HPDE6-E6E7 (cell line): ENCODE measurements around the gene TOMM40L.
"Not testable (repeated sequence)": the region's sequence is repeated elsewhere in the genome, so short reads cannot be mapped to it uniquely, and the experiment has no call there.

ENCODE experiments used
- DNase-seq: peaks from one replicate; pipeline ENCODE4 v3.0.0; 2011; ENCODE audit warnings: missing footprints; ENCODE audit errors: extremely low spot score

TOMM40L gene

DNA sequence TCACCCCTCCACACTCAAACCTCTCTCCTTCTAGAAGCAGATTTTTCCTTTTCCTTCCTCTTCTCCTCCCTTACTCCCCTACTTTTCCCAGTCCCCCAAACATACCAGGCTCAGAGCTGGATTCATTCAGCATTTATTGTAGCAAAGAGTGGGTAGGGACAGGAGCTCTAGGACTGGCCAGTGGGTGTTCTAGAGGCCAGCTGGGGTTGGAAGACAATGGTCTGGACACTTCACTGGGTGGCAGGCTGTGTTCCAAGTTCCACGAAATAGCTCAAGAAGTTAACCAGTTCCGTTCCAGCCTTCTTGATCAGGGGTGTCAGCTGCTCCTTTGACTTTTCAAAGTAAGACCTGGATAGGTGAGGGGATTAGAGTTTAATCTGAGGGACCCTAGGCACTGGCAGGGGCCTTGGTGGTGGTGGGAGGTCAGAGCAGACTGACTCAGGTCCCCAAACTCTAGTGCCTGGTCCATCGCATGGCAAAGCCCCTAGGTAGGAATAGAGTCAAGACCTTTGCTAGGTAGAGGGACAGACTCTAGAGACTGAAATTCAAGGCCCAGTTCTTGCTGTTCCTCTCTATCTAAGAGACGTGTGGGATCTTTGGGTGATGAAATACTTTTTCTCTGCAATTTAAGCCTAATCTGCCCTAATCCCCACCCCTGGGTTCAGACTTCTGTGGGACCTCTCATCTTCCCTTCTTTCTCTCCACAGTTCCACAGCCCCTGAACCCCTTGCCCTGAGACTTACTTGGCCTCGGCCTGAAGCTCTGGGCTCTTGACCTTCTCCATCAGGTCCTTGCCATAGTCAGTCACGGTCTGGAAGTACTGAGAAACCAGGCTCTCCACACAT lies 3.5 kb upstream of the TOMM40L start:
- DNase-seq, result no peak

DNA sequence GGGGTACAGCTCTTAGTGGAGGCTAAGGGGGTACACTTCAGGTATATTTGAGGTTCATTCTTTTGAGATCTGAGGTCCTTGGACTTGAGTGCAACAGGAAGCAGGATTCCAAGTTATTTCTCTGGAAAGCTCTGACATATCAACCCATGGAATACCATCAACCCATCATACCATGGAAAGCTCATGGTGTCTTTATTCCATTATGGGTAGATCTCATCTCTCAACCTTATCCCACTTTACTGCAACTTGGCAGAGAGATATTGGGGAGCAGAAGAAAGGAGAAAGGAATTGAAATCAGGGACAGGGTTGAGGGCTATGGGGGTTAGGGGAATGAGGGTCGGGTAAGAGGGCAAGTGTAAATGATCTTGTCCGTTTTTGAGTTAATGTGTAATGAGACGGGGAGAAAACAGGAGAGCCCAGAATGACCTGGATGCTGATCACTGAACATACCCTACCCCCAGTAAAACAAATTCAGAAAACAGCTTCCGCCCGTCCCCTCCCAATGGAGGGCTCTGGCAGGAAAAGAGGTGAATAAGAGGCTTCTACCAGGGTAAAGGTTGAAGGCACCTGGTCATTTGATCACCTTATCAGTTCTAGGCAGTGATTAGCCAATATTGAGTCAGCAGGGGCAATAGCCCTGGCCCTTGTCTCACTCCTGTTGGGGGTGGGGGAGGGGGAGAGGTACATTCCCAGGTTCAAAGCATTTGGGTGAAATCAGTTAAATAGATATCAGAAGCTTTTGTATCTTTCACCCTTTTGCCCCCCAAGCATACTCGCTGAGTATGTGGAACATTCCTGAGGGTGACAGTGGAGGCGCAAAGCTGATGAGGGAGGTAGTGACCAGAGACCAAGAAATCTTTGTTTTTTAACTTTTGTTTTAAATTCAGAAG lies 1.8 kb upstream of the TOMM40L start:
- DNase-seq, result no peak

DNA sequence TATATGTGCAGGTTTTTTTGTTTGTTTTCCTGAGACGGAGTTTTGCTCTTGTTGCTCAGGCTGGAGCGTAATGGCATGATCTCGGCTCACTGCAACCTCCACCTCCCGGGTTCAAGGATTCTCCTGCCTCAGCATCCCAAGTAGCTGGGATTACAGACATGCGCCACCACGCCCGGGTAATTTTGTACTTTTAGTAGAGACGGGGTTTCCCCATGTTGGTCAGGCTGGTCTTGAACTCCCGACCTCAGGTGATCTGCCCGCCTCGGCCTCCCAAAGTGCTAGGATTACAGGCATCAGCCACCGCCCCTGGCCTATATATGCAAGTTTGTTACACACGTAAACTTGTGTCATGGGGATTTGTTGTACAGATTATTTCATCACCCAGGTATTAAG lies 1.2 kb upstream of the TOMM40L start:
- not testable (repeated sequence) for DNase-seq

- DNase-seq, result no peak
These were observed 704 bp upstream of the TOMM40L start for GRCh38 chr1:161225178-161225533.

- DNase-seq, result no peak
These were observed 456 bp downstream of the TOMM40L start for GRCh38 chr1:161226320-161226711.

GRCh38 chr1:161226759-161227158 lies 899 bp downstream of the TOMM40L start:
- no peak for DNase-seq

DNA sequence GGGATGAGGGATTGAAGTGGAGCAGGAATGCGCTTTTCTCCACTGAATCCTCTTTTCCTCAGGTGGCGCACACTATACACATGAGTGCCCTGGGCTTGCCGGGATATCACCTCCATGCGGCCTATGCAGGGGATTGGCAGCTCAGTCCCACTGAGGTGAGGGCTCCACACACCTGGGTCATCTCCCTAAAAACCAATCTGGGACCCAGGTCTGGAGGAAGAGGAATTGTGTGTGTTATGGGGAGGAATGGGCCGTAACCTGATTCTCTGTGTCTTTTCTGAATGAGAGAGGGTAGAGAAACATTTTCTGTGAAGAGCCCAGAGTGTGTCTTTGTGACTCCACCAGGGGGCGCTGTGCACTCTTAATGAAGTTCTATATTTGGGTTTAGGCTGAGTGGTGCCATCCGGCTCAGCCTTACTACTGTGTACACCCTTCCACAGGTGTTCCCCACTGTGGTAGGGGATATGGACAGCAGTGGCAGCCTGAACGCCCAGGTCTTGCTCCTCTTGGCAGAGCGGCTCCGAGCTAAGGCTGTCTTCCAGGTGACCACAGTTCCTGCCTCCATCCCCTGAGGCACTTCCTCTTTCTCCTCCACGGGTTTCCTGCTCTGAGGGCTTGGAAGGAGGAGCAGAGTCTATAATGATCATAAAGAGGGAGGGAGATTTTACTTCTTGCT lies 1.5 kb downstream of the TOMM40L start:
- peak; percentile 66 for DNase-seq

GRCh38 chr1:161228032-161228431 lies 2.2 kb downstream of the TOMM40L start:
- no peak for DNase-seq

DNA sequence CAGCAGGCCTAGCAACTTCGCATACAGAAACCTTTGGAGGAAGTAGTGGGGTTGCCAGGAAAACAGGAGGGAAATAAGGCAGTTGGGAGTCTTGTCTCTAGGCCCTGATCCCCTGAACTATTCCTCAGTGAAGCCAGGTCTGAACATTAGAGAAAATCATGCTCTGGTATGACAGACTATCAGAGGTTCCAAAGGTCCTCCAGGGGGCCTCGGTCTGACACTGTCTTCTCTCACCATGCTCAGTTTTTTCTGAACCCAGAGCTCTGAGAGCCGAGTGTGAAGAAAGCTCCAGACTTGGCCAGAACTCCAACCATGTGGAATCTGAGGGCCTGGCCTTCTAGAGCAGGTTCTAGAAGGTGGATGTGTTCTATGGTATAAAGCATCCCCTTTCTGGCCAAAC lies 4.0 kb downstream of the TOMM40L start:
- no peak for DNase-seq

- no peak for DNase-seq
These were observed 4.9 kb downstream of the TOMM40L start for GRCh38 chr1:161230762-161231161.

DNA sequence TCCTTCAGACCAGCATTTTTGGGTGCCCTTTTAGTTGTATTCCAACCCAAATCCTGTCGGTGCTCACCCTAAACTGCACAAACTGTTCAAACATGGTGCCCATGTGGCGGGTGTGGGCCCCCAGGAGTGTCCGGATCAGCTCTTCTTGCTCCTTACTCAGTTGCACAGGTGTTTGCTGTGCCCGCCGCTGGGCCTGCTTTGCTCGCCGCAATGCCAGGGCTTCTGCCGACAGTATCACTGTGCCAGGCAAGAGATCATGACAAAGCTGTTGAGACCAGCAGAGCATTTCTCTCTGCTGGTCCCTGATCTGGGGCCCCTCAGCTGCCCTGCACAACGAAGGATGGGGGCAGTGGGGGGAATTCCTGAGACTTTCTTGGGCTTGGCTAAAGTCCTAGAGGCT lies 7.2 kb downstream of the TOMM40L start:
- no peak for DNase-seq

GRCh38 chr1:161235957-161236775 lies 10.3 kb downstream of the TOMM40L start:
- no peak for DNase-seq

- no peak for DNase-seq
These were observed 12.2 kb downstream of the TOMM40L start, which contains the start of gene NR1I3 for GRCh38 chr1:161238039-161238473. Gene NR1I3, minus strand, starts transcription at chr1:161238203. Its CDS starts 1,638 bp downstream, at chr1:161236565.

DNA sequence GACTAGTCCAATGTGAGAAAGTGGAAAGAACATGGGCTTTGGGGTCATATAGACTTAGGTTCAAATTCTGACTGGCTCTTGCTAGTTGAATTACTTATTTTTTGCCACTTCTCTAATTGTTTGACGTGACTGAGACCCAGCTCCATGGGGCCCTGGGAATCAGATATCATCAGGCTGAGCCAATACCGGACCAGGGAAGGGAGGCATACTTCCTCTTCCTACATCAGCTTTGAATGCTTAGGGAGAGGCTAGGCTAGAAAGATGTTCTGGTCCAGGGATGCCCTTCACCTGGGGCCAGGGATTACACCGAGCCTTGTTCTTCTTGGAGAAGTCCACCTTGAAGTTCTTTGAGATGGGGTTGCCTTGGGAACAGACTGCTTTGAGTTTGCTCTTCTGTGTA lies 15.8 kb downstream of the TOMM40L start:
- no peak for DNase-seq

DNA sequence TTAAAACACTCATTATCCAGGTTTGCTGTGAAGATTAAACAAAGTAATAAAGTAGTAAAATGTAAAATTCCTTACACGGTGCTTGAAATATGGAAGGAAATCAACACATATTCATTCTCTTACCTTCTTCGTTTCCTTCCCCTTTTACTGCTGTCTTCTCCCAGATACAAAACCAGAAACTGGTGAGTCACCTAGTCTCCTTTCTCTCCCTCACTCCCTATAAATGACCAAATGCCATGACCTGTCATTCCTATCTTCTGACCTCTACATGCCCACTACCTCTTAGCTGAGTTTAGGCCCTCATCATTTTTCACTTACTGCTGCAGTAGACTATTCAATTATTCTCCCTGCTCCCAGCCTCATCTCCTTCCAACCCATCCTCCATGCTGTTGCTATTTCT lies 16.5 kb downstream of the TOMM40L start:
- no peak for DNase-seq

GRCh38 chr1:161244888-161245287 lies 19.0 kb downstream of the TOMM40L start:
- DNase-seq, result peak; percentile 48

GRCh38 chr1:161250100-161250499 lies 24.2 kb downstream of the TOMM40L start:
- DNase-seq, result not testable (repeated sequence)

GRCh38 chr1:161250829-161251228 lies 25.0 kb downstream of the TOMM40L start:
- DNase-seq, result no peak

- DNase-seq, result no peak
These were observed 25.7 kb downstream of the TOMM40L start for GRCh38 chr1:161251579-161251978.

DNA sequence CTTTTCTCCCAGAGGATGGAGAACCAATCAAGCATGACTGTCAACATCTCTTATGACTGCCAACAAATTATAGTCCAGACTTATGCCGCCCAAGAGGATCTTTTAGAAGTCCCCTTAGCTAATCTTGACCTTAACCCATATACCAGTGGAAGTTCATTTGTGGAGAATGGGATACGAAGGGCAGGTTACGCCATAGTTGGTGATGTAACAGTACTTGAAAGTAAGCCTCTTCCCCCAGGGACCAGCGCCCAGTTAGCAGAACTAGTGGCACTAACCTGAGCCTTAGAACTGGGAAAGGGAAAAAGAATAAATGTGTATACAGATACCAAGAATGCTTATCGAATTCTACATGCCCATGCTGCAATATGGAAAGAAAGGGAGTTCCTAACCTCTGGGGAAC lies 29.4 kb downstream of the TOMM40L start:
- DNase-seq, result not testable (repeated sequence)

GRCh38 chr1:161255955-161256520 lies 30.2 kb downstream of the TOMM40L start:
- DNase-seq, result not testable (repeated sequence)
